PC-3 (cell line): ENCODE results near the gene ABCC11.

ENCODE experiments used
- EZH2 ChIP-seq: fragments of 300-600 bp; sonication (generic); IDR thresholded peaks from one replicate; pipeline ENCODE4 v1.6.1; 2017; ENCODE audit warnings: antibody characterized with exemption, mild to moderate bottlenecking, low read length; ENCODE audit not compliant: unreplicated experiment
- EZH2phosphoT487 ChIP-seq: fragments of 300-600 bp; sonication (generic); IDR thresholded peaks from 2 replicates; pipeline ENCODE4 v1.6.1; 2018; ENCODE audit warnings: mild to moderate bottlenecking, antibody characterized with exemption, low read length, borderline replicate concordance
- TF ChIP-seq, protein P1 (sequence below): fragments of 300-600 bp; sonication (generic); conservative IDR thresholded peaks from 2 replicates; pipeline ENCODE4 v1.5.1; 2017; ENCODE audit warnings: antibody characterized with exemption, low read depth, mild to moderate bottlenecking, low read length

GRCh38 chr16:48137822-48138221 lies 109.5 kb downstream of the ABCC11 start:
- TF ChIP-seq, protein P1, sequence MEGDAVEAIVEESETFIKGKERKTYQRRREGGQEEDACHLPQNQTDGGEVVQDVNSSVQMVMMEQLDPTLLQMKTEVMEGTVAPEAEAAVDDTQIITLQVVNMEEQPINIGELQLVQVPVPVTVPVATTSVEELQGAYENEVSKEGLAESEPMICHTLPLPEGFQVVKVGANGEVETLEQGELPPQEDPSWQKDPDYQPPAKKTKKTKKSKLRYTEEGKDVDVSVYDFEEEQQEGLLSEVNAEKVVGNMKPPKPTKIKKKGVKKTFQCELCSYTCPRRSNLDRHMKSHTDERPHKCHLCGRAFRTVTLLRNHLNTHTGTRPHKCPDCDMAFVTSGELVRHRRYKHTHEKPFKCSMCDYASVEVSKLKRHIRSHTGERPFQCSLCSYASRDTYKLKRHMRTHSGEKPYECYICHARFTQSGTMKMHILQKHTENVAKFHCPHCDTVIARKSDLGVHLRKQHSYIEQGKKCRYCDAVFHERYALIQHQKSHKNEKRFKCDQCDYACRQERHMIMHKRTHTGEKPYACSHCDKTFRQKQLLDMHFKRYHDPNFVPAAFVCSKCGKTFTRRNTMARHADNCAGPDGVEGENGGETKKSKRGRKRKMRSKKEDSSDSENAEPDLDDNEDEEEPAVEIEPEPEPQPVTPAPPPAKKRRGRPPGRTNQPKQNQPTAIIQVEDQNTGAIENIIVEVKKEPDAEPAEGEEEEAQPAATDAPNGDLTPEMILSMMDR, result no peak
- TF ChIP-seq EZH2phosphoT487 (no peak), EZH2 (no peak)
